ENCODE results near the gene RAE1. TPM values are rescaled to one million over a fixed set of nuclear protein-coding genes. Genes with fewer than 3 reads are reported as not detected.

The RAE1 gene
- total and polyA plus RNA-seq, 5 experiments from 2014 or later = 30.9 to 54.4 (median 35.5) TPM

- POLR2A ChIA-PET = interaction anchor here (1.3 kb wide), 1 partner anchor 55 kb away, joined by 3 read pairs; no protein-coding TSS in a partner anchor
- no peaks in the 10 kb centered on the region for H3K27me3 Mint-ChIP-seq
- peak overlapping the region in 3 of 10 donors; percentile 6 to 53 (median 36) for H3K27ac Mint-ChIP-seq
- peaks cover 23 to 44% (median 43%) of the 10 kb centered on the region in 4 donors for H3K4me1 Mint-ChIP-seq
- no peak for ATAC-seq
- H3K36me3 Mint-ChIP-seq = peaks cover 0 to 68% (median 13%) of the 10 kb centered on the region in 3 donors
- H3K9me3 Mint-ChIP-seq = no peaks in the 10 kb centered on the region
- no peak overlapping the region for H3K4me3 Mint-ChIP-seq
- DNase-seq = no peak
Measured at GRCh38 chr20:57378646-57379262, 27.7 kb downstream of the RAE1 start.

GRCh38 chr20:57379263-57379647 lies 28.2 kb downstream of the RAE1 start:
- Mint-ChIP-seq H3K4me3 (no peak overlapping the region), H3K27ac (peak overlapping the region in 4 of 10 donors; percentile 7 to 74 (median 54)), H3K9me3 (no peaks in the 10 kb centered on the region), H3K36me3 (peaks cover 0 to 66% (median 12%) of the 10 kb centered on the region in 3 donors), H3K27me3 (no peaks in the 10 kb centered on the region), H3K4me1 (peaks cover 21 to 43% (median 39%) of the 10 kb centered on the region in 4 donors)
- POLR2A ChIA-PET = interaction anchor here (1.3 to 1.5 kb wide), 3 partner anchors 11 to 120 kb away, joined by 3 to 4 read pairs (median 3); no protein-coding TSS in a partner anchor
- ATAC-seq (no peak), DNase-seq (no peak)

- ATAC-seq (no peak), DNase-seq (no peak)
- POLR2A ChIA-PET = interaction anchor here (1.3 to 1.6 kb wide), 4 partner anchors 10 to 119 kb away, joined by 3 to 4 read pairs (median 3); no protein-coding TSS in a partner anchor
- Mint-ChIP-seq H3K4me1 (peaks cover 14 to 33% (median 29%) of the 10 kb centered on the region in 4 donors), H3K27ac (peak overlapping the region in 4 of 10 donors; percentile 14 to 63 (median 50)), H3K36me3 (peaks cover 0 to 61% (median 7%) of the 10 kb centered on the region in 3 donors), H3K4me3 (no peak overlapping the region), H3K27me3 (no peaks in the 10 kb centered on the region), H3K9me3 (no peaks in the 10 kb centered on the region)
Measured at GRCh38 chr20:57380081-57380750, 29.2 kb downstream of the RAE1 start.

GRCh38 chr20:57381596-57382503 lies 30.8 kb downstream of the RAE1 start:
- H3K27me3 Mint-ChIP-seq = no peaks in the 10 kb centered on the region
- POLR2A ChIA-PET = interaction anchor here (0.6 to 1.7 kb wide), 6 partner anchors 9 to 841 kb away, joined by 3 to 8 read pairs (median 4); partner anchors contain the start of gene RBM38
- peaks cover 7 to 26% (median 19%) of the 10 kb centered on the region in 4 donors for H3K4me1 Mint-ChIP-seq
- no peak overlapping the region for H3K4me3 Mint-ChIP-seq
- H3K9me3 Mint-ChIP-seq = no peaks in the 10 kb centered on the region
- ATAC-seq (peak; percentile 85 to 87), DNase-seq (peak; percentile 73 to 91 (median 84))
- peak overlapping the region in 8 of 10 donors; percentile 4 to 77 (median 44) for H3K27ac Mint-ChIP-seq
- H3K36me3 Mint-ChIP-seq = peaks cover 0 to 44% (median 0%) of the 10 kb centered on the region in 3 donors

GRCh38 chr20:57382516-57382915 lies 31.5 kb downstream of the RAE1 start:
- H3K4me3 Mint-ChIP-seq = no peak overlapping the region
- H3K4me1 Mint-ChIP-seq = peaks cover 3 to 25% (median 17%) of the 10 kb centered on the region in 4 donors
- POLR2A ChIA-PET = interaction anchor here (0.6 to 1.7 kb wide), 2 partner anchors 10 to 841 kb away, joined by 3 to 5 read pairs; no protein-coding TSS in a partner anchor
- H3K9me3 Mint-ChIP-seq = no peaks in the 10 kb centered on the region
- H3K36me3 Mint-ChIP-seq = peaks cover 0 to 38% (median 0%) of the 10 kb centered on the region in 3 donors
- no peak for DNase-seq
- H3K27ac Mint-ChIP-seq = peak overlapping the region in 5 of 10 donors; percentile 2 to 78 (median 10)
- H3K27me3 Mint-ChIP-seq = no peaks in the 10 kb centered on the region
- ATAC-seq = no peak

GRCh38 chr20:57383447-57384347 lies 32.6 kb downstream of the RAE1 start:
- no peaks in the 10 kb centered on the region for H3K27me3 Mint-ChIP-seq
- POLR2A ChIA-PET = interaction anchor here (0.7 to 3.0 kb wide), 3 partner anchors 9 to 98 kb away, joined by 4 to 15 read pairs (median 5); no protein-coding TSS in a partner anchor
- ATAC-seq (no peak), DNase-seq (no peak)
- H3K4me3 Mint-ChIP-seq = no peak overlapping the region
- H3K27ac Mint-ChIP-seq = peak overlapping the region in 4 of 10 donors; percentile 4 to 65 (median 46)
- H3K4me1 Mint-ChIP-seq = peaks cover 3 to 26% (median 19%) of the 10 kb centered on the region in 4 donors
- no peaks in the 10 kb centered on the region for H3K9me3 Mint-ChIP-seq
- H3K36me3 Mint-ChIP-seq = peaks cover 0 to 27% (median 0%) of the 10 kb centered on the region in 3 donors

GRCh38 chr20:57384486-57384885 lies 33.4 kb downstream of the RAE1 start:
- Mint-ChIP-seq H3K9me3 (no peaks in the 10 kb centered on the region), H3K27ac (peak overlapping the region in 2 of 10 donors; percentile 13 to 56), H3K4me1 (peaks cover 4 to 29% (median 23%) of the 10 kb centered on the region in 4 donors), H3K27me3 (no peaks in the 10 kb centered on the region), H3K4me3 (no peak overlapping the region), H3K36me3 (peaks cover 0 to 19% (median 0%) of the 10 kb centered on the region in 3 donors)
- POLR2A ChIA-PET = interaction anchor here (0.7 to 3.0 kb wide), 2 partner anchors 14 to 51 kb away, joined by 3 to 15 read pairs; no protein-coding TSS in a partner anchor
- DNase-seq (no peak), ATAC-seq (no peak)

GRCh38 chr20:57384953-57385761 lies 34.1 kb downstream of the RAE1 start:
- peaks cover 0 to 13% (median 0%) of the 10 kb centered on the region in 3 donors for H3K36me3 Mint-ChIP-seq
- DNase-seq (no peak), ATAC-seq (no peak)
- peak overlapping the region in 3 of 10 donors; percentile 18 to 33 (median 25) for H3K27ac Mint-ChIP-seq
- H3K27me3 Mint-ChIP-seq = no peaks in the 10 kb centered on the region
- H3K4me1 Mint-ChIP-seq = peaks cover 6 to 34% (median 28%) of the 10 kb centered on the region in 4 donors
- no peak overlapping the region for H3K4me3 Mint-ChIP-seq
- H3K9me3 Mint-ChIP-seq = no peaks in the 10 kb centered on the region
- POLR2A ChIA-PET = interaction anchor here (0.7 to 3.0 kb wide), 3 partner anchors 14 to 50 kb away, joined by 3 to 15 read pairs (median 3); no protein-coding TSS in a partner anchor

- DNase-seq = no peak
- Mint-ChIP-seq H3K9me3 (no peaks in the 10 kb centered on the region), H3K4me3 (no peak overlapping the region), H3K36me3 (peaks cover 0 to 6% (median 0%) of the 10 kb centered on the region in 3 donors), H3K27me3 (no peaks in the 10 kb centered on the region), H3K27ac (peak overlapping the region in 3 of 10 donors; percentile 11 to 74 (median 59)), H3K4me1 (peaks cover 9 to 42% (median 33%) of the 10 kb centered on the region in 4 donors)
- POLR2A ChIA-PET = interaction anchor here (1.2 to 3.0 kb wide), 2 partner anchors 13 to 15 kb away, joined by 3 to 15 read pairs; no protein-coding TSS in a partner anchor
- no peak for ATAC-seq
Measured at GRCh38 chr20:57385940-57386339, 34.9 kb downstream of the RAE1 start.

- peaks cover 0 to 5% (median 0%) of the 10 kb centered on the region in 3 donors for H3K36me3 Mint-ChIP-seq
- H3K4me1 Mint-ChIP-seq = peaks cover 9 to 40% (median 31%) of the 10 kb centered on the region in 4 donors
- no peaks in the 10 kb centered on the region for H3K27me3 Mint-ChIP-seq
- POLR2A ChIA-PET = interaction anchor here (0.6 to 10.0 kb wide), 4 partner anchors 15 to 104 kb away, joined by 4 to 218 read pairs (median 79); no protein-coding TSS in a partner anchor
- DNase-seq = no peak
- H3K9me3 Mint-ChIP-seq = no peaks in the 10 kb centered on the region
- no peak overlapping the region for H3K27ac Mint-ChIP-seq
- ATAC-seq = no peak
- no peak overlapping the region for H3K4me3 Mint-ChIP-seq
Measured at GRCh38 chr20:57386762-57387161, 35.7 kb downstream of the RAE1 start.

Measured in naive thymus-derived CD8-positive, alpha-beta T cell (primary cell).